ENCODE data around the gene R3HDM2.

GRCh38 chr12:57330992-57331391 is 99.9 kb downstream of the R3HDM2 start:
- no peak for TF ChIP-seq CTCF (IDR thresholded peaks at IDR 0.05; ENCODE audit: insufficient read depth, low read depth, low read length)
- no peak for TF ChIP-seq EZH2 (IDR thresholded peaks at IDR 0.05; ENCODE audit: insufficient read depth, low read length)

All from astrocyte (in vitro differentiated cells and primary cell).